Liver (tissue), 3 donors: Measurements from ENCODE around the gene GPR84.

ENCODE experiments used
- CTCF ChIP-seq: fragments of 150-350 bp; IDR thresholded peaks from 2 replicates; pipeline ENCODE4 v1.5.1; 2017; ENCODE audit warnings: improper control_type of control experiment, low read depth, low read length; ENCODE audit not compliant: missing input control
- FOXA1 ChIP-seq: IDR thresholded peaks from 2 replicates; pipeline ENCODE4 v1.6.1; 2016; ENCODE audit warnings: antibody characterized with exemption
- RXRA ChIP-seq, 2 donors: IDR thresholded peaks; 2 replicates each; pipeline ENCODE4 v1.6.1; 2017 to 2018; ENCODE audit warnings: antibody characterized with exemption in 2 of 2, mild to moderate bottlenecking in 1 of 2
- TAF1 ChIP-seq: conservative IDR thresholded peaks from 2 replicates; pipeline ENCODE4 v1.6.1; 2016; ENCODE audit warnings: antibody characterized with exemption, mild to moderate bottlenecking
- YY1 ChIP-seq: IDR thresholded peaks from 2 replicates; pipeline ENCODE4 v1.6.1; 2016; ENCODE audit warnings: antibody characterized with exemption, mild to moderate bottlenecking
- donor health status: healthy.
- donor health status: healthy.

GRCh38 chr12:54378796-54379397 is 14.6 kb upstream of the GPR84 start:
- TF ChIP-seq CTCF (no peak), YY1 (no peak), FOXA1 (no peak), RXRA (IDR thresholded peaks at IDR 0.05) (no peak), TAF1 (no peak)
